ENCODE measurements around the gene KCNE3. TPM values are rescaled to one million over a fixed set of nuclear protein-coding genes. Genes with fewer than 3 reads are reported as not detected.

KCNE3 gene
- total RNA-seq, 1 experiment from 2014 or later, result 4.9 TPM

DNA sequence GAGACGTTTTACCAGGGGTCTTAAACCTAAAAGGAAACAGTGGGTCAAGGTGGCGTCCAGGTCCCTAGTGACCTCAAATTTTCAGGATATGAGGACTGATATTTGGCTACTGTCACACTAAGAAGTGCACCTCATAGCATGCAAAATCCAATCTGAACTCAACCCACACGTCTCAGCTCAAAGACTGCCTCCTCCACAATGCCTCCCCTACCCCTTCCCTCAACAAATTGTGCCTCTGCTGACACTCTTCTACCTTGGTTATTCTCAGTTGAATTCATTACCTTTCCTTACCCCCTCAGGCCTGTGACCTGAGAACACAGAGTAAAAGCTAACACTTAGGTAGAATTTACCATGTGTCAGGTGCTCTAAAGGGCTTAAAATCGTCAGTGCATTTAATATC, 38.6 kb upstream of the KCNE3 start:
- no peak overlapping the region for H3K14ac ChIP-seq (ENCODE audit: insufficient read depth, low read length)
- H3K4me2 ChIP-seq (ENCODE audit: insufficient read depth, insufficient read length, low read length), result no peak overlapping the region
- no peak overlapping the region for H2AFZ ChIP-seq (ENCODE audit: low read length)
- H4K20me1 ChIP-seq (ENCODE audit: control insufficient read depth, insufficient read depth, insufficient read length), result no peaks in the 10 kb centered on the region
- H3T11ph ChIP-seq (ENCODE audit: low read length), result no peak overlapping the region
- TF ChIP-seq, protein P1, sequence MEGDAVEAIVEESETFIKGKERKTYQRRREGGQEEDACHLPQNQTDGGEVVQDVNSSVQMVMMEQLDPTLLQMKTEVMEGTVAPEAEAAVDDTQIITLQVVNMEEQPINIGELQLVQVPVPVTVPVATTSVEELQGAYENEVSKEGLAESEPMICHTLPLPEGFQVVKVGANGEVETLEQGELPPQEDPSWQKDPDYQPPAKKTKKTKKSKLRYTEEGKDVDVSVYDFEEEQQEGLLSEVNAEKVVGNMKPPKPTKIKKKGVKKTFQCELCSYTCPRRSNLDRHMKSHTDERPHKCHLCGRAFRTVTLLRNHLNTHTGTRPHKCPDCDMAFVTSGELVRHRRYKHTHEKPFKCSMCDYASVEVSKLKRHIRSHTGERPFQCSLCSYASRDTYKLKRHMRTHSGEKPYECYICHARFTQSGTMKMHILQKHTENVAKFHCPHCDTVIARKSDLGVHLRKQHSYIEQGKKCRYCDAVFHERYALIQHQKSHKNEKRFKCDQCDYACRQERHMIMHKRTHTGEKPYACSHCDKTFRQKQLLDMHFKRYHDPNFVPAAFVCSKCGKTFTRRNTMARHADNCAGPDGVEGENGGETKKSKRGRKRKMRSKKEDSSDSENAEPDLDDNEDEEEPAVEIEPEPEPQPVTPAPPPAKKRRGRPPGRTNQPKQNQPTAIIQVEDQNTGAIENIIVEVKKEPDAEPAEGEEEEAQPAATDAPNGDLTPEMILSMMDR (conservative IDR thresholded peaks at IDR 0.05), result no peak
- no peaks in the 10 kb centered on the region for H3K23me2 ChIP-seq (ENCODE audit: insufficient read length, low read depth, low read length, poor library complexity, severe bottlenecking)
- no CpG with 5 or more reads among the region's 4 CpGs for WGBS (ENCODE audit: extremely low coverage, insufficient read length, low lambda C conversion rate)
- H3K27ac Mint-ChIP-seq, result no peak overlapping the region
- no peak overlapping the region for H2BK20ac ChIP-seq (ENCODE audit: low read depth, low read length, poor library complexity, severe bottlenecking)
- H4K5ac ChIP-seq (ENCODE audit: insufficient read length, low read depth, low read length), result no peak overlapping the region
- H2BK12ac ChIP-seq (ENCODE audit: insufficient read length, low read depth, low read length), result no peak overlapping the region
- H3K4ac ChIP-seq (ENCODE audit: low read depth, low read length), result no peak overlapping the region
- H3K4me1 Mint-ChIP-seq, result no peaks in the 10 kb centered on the region; a peak in 1 of 4 replicates
- no peak overlapping the region for H3K18ac ChIP-seq (ENCODE audit: insufficient read length, low read depth, low read length)
- H3K9me3 ChIP-seq (ENCODE audit: control insufficient read depth, low read depth, low read length), result peaks cover 7% of the 10 kb centered on the region
- H3K27me3 Mint-ChIP-seq (ENCODE audit: low read depth), result no peaks in the 10 kb centered on the region
- no peak overlapping the region for H3K27ac ChIP-seq (ENCODE audit: insufficient read length, low read depth, low read length)
- H3K56ac ChIP-seq (ENCODE audit: insufficient read length, low read depth, low read length), result no peak overlapping the region
- H2BK120ac ChIP-seq (ENCODE audit: low read depth, low read length, poor library complexity, severe bottlenecking), result no peak overlapping the region
- no peak overlapping the region for H3K9ac ChIP-seq (ENCODE audit: extremely low read depth, insufficient read length, low read length)
- no peak overlapping the region for H2BK5ac ChIP-seq (ENCODE audit: insufficient read length, low read length)
- H3K27me3 ChIP-seq (ENCODE audit: insufficient read depth, low read length), result no peaks in the 10 kb centered on the region
- H3K4me3 Mint-ChIP-seq, result no peak overlapping the region
- H3K9me3 Mint-ChIP-seq, result peaks cover 18 to 25% of the 10 kb centered on the region in 2 experiments
- peaks cover 8 to 12% (median 12%) of the 10 kb centered on the region in 3 experiments for H3K36me3 Mint-ChIP-seq (ENCODE audit: insufficient read depth in 1 of 3, low read depth in 3 of 3)
- DNase-seq, result no peak
- no peak overlapping the region for H4K8ac ChIP-seq (replicated peaks; ENCODE audit: insufficient read length, low read depth, low read length)
- H2AK5ac ChIP-seq (ENCODE audit: insufficient read length, low read length), result no peak overlapping the region
- H3K4me1 ChIP-seq (ENCODE audit: insufficient read depth, low read length), result no peaks in the 10 kb centered on the region
- H3K23ac ChIP-seq (ENCODE audit: insufficient read length, low read depth, low read length), result no peak overlapping the region
- H3K79me1 ChIP-seq (ENCODE audit: insufficient read depth, low read depth, low read length, poor library complexity, severe bottlenecking), result no peaks in the 10 kb centered on the region
- no peak overlapping the region for H2BK15ac ChIP-seq (ENCODE audit: low read depth, low read length)
- no peaks in the 10 kb centered on the region for H3K79me2 ChIP-seq (ENCODE audit: insufficient read depth, low read length)
- no peak overlapping the region for H4K91ac ChIP-seq (ENCODE audit: insufficient read length, low read depth, low read length)

Measured in H9 (cell line).